ENCODE results near the gene TMCO4.

TMCO4 gene

GRCh38 chr1:19815801-19816736, 16.4 kb upstream of the TMCO4 start:
- H3K4me3 ChIP-seq (ENCODE audit: low read length, poor library complexity, severe bottlenecking): no peak overlapping the region
- H3K9me2 ChIP-seq (replicated peaks; ENCODE audit: low read depth, low read length): no peaks in the 10 kb centered on the region
- H3K27me3 ChIP-seq (ENCODE audit: insufficient read depth, low read length, poor library complexity, severe bottlenecking): no peaks in the 10 kb centered on the region
- H3K9ac ChIP-seq (ENCODE audit: low read depth, low read length, poor library complexity, severe bottlenecking): no peak overlapping the region
- TF ChIP-seq CTCF (conservative IDR thresholded peaks at IDR 0.05; ENCODE audit: low read length): no peak
- TF ChIP-seq EZH2phosphoT487 (IDR thresholded peaks at IDR 0.05; ENCODE audit: borderline replicate concordance): no peak
- H3K4me2 ChIP-seq (ENCODE audit: low read depth, low read length, poor library complexity, severe bottlenecking): no peak overlapping the region
- no peaks in the 10 kb centered on the region for H3K79me2 ChIP-seq (ENCODE audit: insufficient read depth, low read length)
- H3K4me1 ChIP-seq (ENCODE audit: insufficient read depth, low read length, poor library complexity, severe bottlenecking): no peaks in the 10 kb centered on the region
- no peaks in the 10 kb centered on the region for H3F3A ChIP-seq (ENCODE audit: low read depth)
- H3K9me3 ChIP-seq (ENCODE audit: insufficient read depth, low read depth, low read length): no peaks in the 10 kb centered on the region
- H2AFZ ChIP-seq (ENCODE audit: low read length): no peak overlapping the region
- no peaks in the 10 kb centered on the region for H3K36me3 ChIP-seq (ENCODE audit: insufficient read depth, low read length)
- no peaks in the 10 kb centered on the region for H4K20me1 ChIP-seq (ENCODE audit: insufficient read depth, low read length, poor library complexity, severe bottlenecking)

GRCh38 chr1:19814681-19815503, 15.2 kb upstream of the TMCO4 start, which contains the start of gene RNF186:
Gene RNF186 (minus strand): TSS chr1:19815283. CDS start chr1:19815101, 182 bp downstream.
- H3K79me2 ChIP-seq (ENCODE audit: insufficient read depth, low read length): no peaks in the 10 kb centered on the region
- no peaks in the 10 kb centered on the region for H3F3A ChIP-seq (ENCODE audit: low read depth)
- no peaks in the 10 kb centered on the region for H4K20me1 ChIP-seq (ENCODE audit: insufficient read depth, low read length, poor library complexity, severe bottlenecking)
- no peak within 1 kb of the TSS for H3K9ac ChIP-seq (ENCODE audit: low read depth, low read length, poor library complexity, severe bottlenecking)
- H3K36me3 ChIP-seq (ENCODE audit: insufficient read depth, low read length): no peaks in the 10 kb centered on the region
- H3K9me3 ChIP-seq (ENCODE audit: insufficient read depth, low read depth, low read length): no peaks in the 10 kb centered on the region
- TF ChIP-seq EZH2phosphoT487 (IDR thresholded peaks at IDR 0.05; ENCODE audit: borderline replicate concordance) (no peak), CTCF (conservative IDR thresholded peaks at IDR 0.05; ENCODE audit: low read length) (no peak)
- no peaks in the 10 kb centered on the region for H3K9me2 ChIP-seq (replicated peaks; ENCODE audit: low read depth, low read length)
- no peak within 1 kb of the TSS for H3K4me2 ChIP-seq (ENCODE audit: low read depth, low read length, poor library complexity, severe bottlenecking)
- H3K27me3 ChIP-seq (ENCODE audit: insufficient read depth, low read length, poor library complexity, severe bottlenecking): no peaks in the 10 kb centered on the region
- H3K4me3 ChIP-seq (ENCODE audit: low read length, poor library complexity, severe bottlenecking): no peak within 1 kb of the TSS
- H2AFZ ChIP-seq (ENCODE audit: low read length): no peak within 1 kb of the TSS
- H3K4me1 ChIP-seq (ENCODE audit: insufficient read depth, low read length, poor library complexity, severe bottlenecking): no peaks in the 10 kb centered on the region

- H3K79me2 ChIP-seq (ENCODE audit: insufficient read depth, low read length): no peaks in the 10 kb centered on the region
- no peaks in the 10 kb centered on the region for H3K27me3 ChIP-seq (ENCODE audit: insufficient read depth, low read length, poor library complexity, severe bottlenecking)
- no peaks in the 10 kb centered on the region for H3F3A ChIP-seq (ENCODE audit: low read depth)
- no peak overlapping the region for H3K9ac ChIP-seq (ENCODE audit: low read depth, low read length, poor library complexity, severe bottlenecking)
- no peak overlapping the region for H3K4me2 ChIP-seq (ENCODE audit: low read depth, low read length, poor library complexity, severe bottlenecking)
- H3K4me1 ChIP-seq (ENCODE audit: insufficient read depth, low read length, poor library complexity, severe bottlenecking): no peaks in the 10 kb centered on the region
- H2AFZ ChIP-seq (ENCODE audit: low read length): no peak overlapping the region
- H3K9me2 ChIP-seq (replicated peaks; ENCODE audit: low read depth, low read length): no peaks in the 10 kb centered on the region
- H3K9me3 ChIP-seq (ENCODE audit: insufficient read depth, low read depth, low read length): no peaks in the 10 kb centered on the region
- H4K20me1 ChIP-seq (ENCODE audit: insufficient read depth, low read length, poor library complexity, severe bottlenecking): no peaks in the 10 kb centered on the region
- TF ChIP-seq EZH2phosphoT487 (IDR thresholded peaks at IDR 0.05; ENCODE audit: borderline replicate concordance) (no peak), CTCF (conservative IDR thresholded peaks at IDR 0.05; ENCODE audit: low read length) (no peak)
- no peak overlapping the region for H3K4me3 ChIP-seq (ENCODE audit: low read length, poor library complexity, severe bottlenecking)
- H3K36me3 ChIP-seq (ENCODE audit: insufficient read depth, low read length): no peaks in the 10 kb centered on the region
Observed at GRCh38 chr1:19814244-19814661, 14.5 kb upstream of the TMCO4 start.
